ENCODE measurements around the gene PRDM2.

PRDM2 gene

DNA sequence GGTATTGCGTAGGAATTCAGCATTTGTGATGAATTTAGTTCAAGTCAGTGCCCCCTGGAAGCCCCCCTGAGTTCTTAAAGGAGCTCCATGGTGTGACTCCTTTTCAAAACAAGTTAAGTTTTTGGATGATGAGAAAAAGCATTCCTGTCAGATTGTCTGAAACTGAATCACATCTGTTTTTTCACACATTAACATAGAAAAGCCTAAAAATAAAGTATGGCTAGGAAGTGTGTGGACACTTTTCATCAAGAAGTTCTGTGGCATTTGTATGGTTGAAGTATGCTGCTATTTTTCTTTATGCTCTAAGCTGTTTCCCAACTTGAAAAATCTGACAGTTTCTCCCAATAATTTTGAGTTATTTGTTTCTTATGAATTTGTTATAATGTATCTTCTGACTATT, 33.7 kb downstream of the PRDM2 start:
- no peak for DNase-seq

DNA sequence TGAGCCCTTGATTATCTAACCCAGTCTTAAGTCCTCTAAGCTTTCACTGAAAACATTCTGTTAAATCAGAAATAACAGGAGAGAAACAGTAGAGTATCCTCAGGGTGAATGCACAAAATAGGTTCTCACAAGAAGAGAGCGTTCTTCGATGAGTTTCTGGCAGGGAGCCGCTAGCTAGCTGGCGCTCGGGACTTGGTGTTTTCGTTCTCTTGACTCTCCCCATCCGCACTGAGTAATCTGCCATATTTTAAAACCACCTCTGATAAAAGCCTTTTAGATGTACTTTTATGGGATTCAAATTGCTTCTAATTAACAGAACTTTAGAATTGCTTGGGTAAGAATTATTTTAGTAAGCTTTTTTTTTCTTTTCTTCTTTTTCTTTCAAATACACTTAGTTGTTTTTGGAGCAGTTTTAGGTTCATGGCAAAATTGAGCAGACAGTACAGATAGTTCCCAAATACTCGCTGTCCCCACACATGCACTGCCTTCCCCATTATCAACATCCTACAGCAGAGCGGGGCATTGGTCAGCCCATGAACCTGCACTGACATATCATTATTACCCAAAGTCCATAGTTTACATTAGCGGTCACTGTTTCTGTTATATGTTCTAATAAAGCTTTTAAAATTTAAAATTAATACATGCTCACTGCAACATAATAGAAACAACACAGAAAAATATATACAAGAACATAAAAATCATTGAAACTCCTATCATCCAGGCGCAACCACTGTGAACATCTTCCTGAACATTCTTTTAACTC, 35.4 kb downstream of the PRDM2 start:
- no peak for DNase-seq

- no peak for DNase-seq
Observed at GRCh38 chr1:13737398-13737797, 37.4 kb downstream of the PRDM2 start.

GRCh38 chr1:13746342-13746741, 46.4 kb downstream of the PRDM2 start:
- DNase-seq: no peak

DNA sequence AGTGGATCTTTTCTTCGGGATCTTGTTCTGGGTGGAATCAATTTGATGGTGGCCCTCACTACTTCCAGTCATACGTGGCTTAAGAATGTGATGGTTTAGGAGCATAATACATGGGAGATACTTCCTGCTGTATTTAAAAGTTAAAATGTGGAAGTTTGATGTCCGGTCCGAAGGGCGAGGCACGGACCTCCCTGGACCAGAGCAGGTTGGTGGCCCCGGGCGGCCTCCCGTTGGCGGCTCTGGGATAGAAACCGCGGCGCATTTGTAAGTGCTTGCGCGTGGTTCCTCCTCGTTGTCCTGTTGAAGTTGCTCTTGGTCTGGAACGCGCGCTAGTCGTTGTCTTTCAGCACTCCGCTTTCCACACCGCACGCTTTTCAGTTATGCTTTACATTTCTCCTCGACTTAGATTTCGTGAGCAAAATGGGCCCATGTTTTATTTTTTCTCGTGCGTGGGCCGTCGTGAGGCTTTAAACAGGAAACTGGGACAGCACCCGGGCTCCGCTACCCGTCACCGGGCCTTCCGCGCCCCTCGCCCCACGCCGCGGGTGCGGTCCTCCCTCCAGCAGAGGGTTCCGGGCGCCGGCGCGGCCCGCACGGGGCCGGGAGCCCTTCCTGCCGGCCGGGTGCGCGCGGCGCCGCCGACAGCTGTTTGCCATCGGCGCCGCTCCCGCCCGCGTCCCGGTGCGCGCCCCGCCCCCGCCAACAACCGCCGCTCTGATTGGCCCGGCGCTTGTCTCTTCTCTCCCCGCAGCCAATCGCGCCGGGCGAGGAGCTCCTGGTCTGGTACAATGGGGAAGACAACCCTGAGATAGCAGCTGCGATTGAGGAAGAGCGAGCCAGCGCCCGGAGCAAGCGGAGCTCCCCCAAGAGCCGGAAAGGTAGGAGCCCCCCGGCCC, 48.9 kb downstream of the PRDM2 start:
- peak; percentile 96 for DNase-seq

DNA sequence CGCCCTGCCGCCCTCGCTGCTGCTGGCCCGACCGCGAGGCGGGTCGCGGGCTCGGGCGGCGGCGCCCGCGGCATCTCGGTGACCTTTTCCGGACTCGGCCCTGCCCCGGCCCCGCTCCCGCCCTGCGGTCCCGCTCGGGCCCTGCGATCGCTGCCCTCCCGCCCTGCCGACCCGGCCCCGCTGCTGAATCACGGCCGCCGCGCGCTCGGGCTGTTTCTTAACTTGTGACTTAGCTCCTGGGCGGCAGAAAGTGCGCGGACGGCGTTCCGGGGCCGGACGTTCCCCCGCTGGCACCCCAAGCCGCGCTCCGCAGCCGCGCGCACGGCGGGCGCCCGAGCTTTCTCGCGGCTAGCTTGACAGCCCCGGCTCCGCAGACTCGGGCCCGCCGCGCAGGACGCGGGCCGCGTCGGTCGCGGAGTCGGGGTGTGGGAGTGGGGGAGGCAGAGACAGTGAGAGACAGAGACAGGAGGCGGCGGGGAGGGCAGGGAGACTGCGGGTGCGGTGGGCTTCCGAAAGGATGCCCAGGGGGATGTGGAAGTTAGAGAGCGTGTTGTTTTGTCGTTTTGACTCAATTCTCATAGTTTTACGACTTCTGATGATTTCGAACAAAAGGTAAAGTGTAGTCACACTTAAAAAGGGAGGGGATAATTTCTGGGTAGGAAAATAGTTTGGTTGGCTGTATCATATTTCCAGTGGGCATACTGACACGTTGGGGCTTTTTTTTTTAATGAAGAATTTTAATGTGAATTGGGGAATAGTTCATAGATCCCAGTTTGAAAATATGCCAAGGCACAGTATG, 49.8 kb downstream of the PRDM2 start:
- DNase-seq: no peak

- DNase-seq: no peak
Observed at GRCh38 chr1:13751458-13751871, 51.5 kb downstream of the PRDM2 start.

DNA sequence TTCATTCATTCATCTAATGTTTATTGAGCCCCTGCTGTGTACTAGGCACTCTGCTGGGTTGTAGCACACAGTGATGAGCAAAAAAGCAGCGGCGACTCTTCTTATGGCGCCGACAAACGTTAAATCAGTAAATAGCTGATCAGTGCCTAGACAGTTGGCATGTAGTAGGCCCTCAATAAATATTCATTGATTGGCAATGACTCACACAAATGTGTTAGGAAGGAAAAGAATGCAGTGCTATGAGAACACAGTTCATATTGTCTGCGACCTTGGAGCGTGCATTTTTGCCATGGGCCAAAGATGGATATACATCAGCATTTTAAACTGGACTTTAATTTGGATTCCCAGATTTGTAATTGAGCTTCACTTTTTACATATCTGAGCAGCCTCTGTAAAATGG, 52.0 kb downstream of the PRDM2 start:
- DNase-seq: no peak

- DNase-seq: no peak
Observed at GRCh38 chr1:13752852-13753251, 52.9 kb downstream of the PRDM2 start.

GRCh38 chr1:13753636-13754402, 53.8 kb downstream of the PRDM2 start:
- no peak for DNase-seq

DNA sequence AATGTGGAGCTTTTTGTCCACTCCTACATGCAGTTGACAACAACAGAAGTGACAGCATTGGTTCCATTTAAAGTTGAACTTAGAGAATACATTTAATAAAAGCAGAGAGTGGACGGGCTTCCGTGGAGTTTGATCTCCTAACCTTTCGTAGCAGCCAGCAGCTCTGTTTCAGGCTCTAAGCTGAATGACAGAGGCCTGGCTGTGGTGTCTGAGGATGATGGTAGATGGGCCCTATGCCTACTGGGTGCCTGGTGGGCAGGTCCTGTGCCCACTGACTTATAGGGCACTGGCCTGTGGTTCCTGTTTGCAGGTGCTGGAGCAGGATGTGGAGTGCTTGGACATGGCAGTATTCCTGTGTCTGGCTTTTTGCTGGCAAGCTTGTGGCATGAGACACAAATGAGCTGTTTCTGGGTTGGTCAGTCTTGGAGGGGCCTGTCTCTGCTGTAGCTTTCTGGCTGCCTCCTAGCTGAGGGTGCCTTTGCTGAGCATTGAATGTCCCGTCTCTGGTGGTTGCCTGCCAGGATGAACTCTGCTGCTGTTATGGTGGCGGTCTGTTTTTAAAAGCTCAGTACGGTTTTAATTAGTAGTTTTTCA, 54.6 kb downstream of the PRDM2 start:
- DNase-seq: no peak

GRCh38 chr1:13756557-13757315, 56.7 kb downstream of the PRDM2 start:
- no peak for DNase-seq

DNA sequence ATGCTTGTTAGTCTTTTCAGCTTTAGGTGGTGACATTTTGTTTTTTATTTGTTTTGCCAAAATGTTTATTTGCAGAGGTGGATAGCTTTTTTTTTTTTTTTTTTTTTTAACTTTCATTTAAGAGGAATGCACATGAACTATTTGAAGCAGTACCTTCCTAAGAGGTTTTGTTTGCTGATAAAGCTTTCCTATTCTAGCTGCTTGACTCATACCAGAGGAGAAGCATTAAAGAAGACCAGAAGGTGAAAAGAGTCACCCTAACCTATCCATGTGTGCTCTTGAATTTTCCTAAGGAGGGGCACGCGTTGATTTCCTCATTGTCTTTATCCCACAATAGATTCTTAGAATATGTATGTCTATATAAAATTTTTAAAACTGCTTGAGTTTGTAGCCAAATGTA, 57.7 kb downstream of the PRDM2 start:
- no peak for DNase-seq

DNA sequence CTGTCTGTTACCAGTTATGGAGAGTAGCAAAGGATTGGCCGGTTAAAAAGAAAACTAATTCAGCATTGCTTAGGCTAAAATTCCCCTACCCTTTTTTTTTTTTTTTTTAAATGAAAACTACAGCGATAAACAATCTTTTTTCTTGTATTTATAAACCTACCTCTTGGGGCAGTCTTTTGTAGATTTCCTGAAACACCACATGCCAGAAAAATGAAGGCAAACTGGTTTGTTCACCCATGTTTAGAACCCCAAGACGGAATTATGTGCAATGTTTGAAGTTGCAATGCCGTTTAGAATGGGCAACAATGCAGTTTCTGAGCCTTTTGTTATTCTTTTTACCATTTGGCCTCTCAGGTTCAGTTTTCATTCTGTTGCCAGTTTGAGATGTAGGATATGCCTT, 59.1 kb downstream of the PRDM2 start:
- no peak for DNase-seq

- DNase-seq: no peak
Observed at GRCh38 chr1:13760340-13760739, 60.4 kb downstream of the PRDM2 start.

DNA sequence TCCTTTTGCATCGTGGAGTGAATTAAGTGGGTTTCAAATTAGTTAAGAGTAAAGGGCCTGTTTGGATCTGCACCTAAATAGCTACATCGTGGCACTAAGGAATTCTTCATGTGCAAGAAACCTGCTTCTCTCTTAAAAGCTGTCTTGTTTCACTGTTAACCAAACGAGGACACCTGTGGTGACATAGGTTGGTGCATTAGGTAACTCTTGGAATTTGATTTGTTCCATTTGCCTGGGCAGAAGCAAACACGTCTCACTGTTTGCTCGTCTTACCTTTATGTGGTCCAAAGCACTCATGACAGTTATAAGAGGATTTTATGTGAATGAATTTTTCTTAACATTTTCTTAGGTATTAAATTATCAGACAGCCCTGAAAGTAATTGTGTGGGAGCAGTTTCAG, 60.9 kb downstream of the PRDM2 start:
- DNase-seq: no peak

DNA sequence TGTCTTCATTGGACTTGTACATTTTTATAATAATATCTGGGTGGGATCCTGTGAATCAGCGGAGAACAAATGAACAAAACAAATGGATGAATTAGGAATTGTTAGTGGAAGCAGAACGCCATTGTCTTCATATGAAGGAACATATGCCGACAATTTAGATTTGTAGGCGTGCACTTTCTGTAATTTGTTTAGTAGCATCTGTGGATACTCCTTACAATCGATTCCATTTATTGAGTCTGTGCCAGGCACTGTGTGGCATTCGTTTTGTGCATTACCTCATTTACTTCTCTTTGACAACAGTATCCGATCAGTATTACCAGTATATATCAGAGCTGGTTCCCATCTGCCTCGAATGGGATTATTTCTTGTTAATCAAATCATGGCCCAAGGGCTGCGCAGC, 61.9 kb downstream of the PRDM2 start:
- DNase-seq: no peak

DNA sequence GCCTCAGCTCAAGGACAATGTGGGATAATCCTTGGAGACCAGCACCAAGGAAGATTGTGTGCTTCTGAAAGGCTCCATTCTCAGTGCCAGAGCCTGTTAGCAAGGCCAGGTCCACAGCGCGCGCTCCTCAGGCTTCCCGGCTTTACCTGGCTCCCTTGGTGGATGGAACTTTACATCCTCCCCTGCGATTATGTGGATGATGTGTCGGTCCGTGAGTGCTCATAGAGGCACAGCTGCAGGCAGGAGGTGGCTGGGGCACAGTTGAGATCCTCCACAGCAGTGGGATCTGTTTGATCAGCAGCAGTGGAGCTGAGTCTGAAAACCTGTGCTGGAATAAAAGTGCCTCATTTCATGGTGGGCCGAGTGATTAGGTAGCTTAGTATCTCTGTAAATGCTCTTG, 62.7 kb downstream of the PRDM2 start:
- no peak for DNase-seq

DNA sequence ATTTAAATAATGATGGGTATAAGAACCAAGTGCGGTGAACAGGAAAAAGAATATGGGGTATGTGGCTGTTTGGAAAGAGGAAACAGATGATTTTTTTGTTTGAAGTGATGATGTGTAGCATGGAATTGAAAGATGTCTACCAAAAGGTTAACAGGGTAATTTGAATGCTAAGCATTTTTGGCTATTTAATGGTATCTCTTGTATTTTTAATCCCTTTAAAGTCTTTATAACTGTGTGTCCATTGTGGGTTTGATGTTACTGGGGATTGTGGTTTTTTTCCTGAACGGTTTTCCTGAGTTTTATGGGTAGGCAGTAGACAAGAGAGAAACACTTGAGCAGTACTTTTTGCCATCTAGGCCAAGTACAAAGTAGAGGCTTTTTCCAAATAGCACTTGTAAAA, 63.2 kb downstream of the PRDM2 start:
- DNase-seq: no peak

DNA sequence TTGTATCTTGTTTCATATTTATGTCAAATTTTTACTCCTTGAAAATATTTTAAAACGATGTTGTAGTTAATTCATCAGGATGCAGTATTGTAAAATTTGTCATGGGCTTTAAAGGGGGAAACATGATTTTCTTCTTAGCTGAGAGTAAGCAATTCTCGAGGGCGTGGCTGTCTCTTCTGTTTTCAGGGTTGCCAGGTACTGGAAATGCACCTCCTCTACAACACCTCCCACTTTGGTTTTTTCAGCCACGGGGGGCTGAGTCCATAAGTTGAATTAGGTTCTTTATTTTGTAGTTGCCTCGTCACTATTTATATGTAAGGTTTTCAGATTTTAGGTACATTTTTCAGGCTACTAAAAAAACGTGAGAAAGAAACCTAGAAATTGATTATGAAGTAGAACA, 64.0 kb downstream of the PRDM2 start:
- DNase-seq: no peak

DNA sequence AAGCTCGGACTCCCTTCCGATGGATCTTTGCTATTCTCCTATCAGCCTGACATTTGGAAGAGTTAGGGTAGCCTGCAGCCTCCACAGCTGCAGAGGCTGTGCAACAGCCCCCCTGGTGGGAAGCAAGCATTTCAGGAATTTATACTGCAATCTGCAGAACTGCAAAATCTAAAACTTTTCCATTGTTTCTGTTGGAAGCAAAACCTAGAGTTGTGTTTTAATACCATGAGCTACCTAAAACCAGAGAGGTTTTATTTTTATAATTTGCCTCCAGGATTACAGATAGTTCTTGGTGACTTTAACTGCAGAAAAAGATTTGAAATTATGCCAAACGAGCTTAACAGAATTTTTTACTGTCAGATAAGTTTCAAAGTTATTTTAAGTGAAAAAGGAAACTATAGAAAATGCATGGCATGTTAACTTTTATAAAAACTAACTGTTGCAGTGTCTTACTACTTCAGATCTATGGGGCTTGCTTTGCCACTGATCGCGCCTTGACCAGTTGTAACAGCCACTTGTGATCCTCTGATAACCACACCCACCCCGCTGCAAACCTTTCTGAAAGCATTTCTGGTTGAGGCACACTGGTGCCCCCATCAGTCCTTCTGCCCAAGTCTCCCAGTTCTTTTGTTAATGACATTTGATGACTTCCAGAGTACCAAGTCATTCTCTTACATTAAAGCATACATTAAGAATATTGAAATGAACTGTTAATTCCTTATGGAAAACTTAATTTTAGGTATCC, 64.8 kb downstream of the PRDM2 start:
- DNase-seq: no peak
